DND-41 (cell line): ENCODE data around the gene SHTN1.

Experiments
- ATAC-seq: fragments of 200-7000 bp; cut with Tn5 transposase; 3 replicates; pipeline ENCODE4 v1.9.1; 2021; ENCODE audit warnings: low read depth; ENCODE audit not compliant: insufficient read depth
- DNase-seq: peaks from one replicate; pipeline ENCODE4 v3.0.0-alpha.2; 2020
- H2AFZ ChIP-seq: 2 replicates; pipeline ENCODE4 v1.6.0; 2012; ENCODE audit warnings: low read depth, low read length
- H3K27ac ChIP-seq: 2 replicates; pipeline ENCODE4 v1.5.1; 2012; ENCODE audit warnings: low read length, inconsistent platforms
- H3K27me3 ChIP-seq: fragments of 200-600 bp; sonication (generic); 2 replicates; pipeline ENCODE4 v1.6.0; 2012; ENCODE audit warnings: low read length, mild to moderate bottlenecking, inconsistent platforms; ENCODE audit not compliant: insufficient read depth, poor library complexity
- H3K36me3 ChIP-seq: 2 replicates; pipeline ENCODE4 v1.5.1; 2012; ENCODE audit warnings: low read length, inconsistent platforms; ENCODE audit not compliant: insufficient read depth
- H3K4me1 ChIP-seq: 2 replicates; pipeline ENCODE4 v1.5.1; 2012; ENCODE audit warnings: mild to moderate bottlenecking, low read length; ENCODE audit not compliant: insufficient read depth
- H3K4me2 ChIP-seq: 2 replicates; pipeline ENCODE4 v1.6.0; 2012; ENCODE audit warnings: mild to moderate bottlenecking, moderate library complexity, low read length, inconsistent platforms; ENCODE audit not compliant: insufficient read depth
- H3K4me3 ChIP-seq, 2 experiments: fragments of 200-600 bp in 1 of 2; shearing (Covaris generic) in 1 of 2; 2 replicates each; pipeline ENCODE4 v1.5.1; 2012 to 2016; ENCODE audit warnings: inconsistent platforms in 2 of 2, low read length in 2 of 2, mild to moderate bottlenecking in 2 of 2, low read depth in 1 of 2, moderate library complexity in 1 of 2
- H3K79me2 ChIP-seq: 2 replicates; pipeline ENCODE4 v1.6.0; 2012; ENCODE audit warnings: low read length, inconsistent platforms; ENCODE audit not compliant: insufficient read depth
- H3K9ac ChIP-seq: 2 replicates; pipeline ENCODE4 v1.6.0; 2012; ENCODE audit warnings: low read depth, mild to moderate bottlenecking, inconsistent platforms, low read length, moderate library complexity
- H3K9me3 ChIP-seq: 2 replicates; pipeline ENCODE4 v1.5.1; 2012; ENCODE audit warnings: low read length, moderate library complexity, mild to moderate bottlenecking, inconsistent platforms; ENCODE audit not compliant: insufficient read depth, severe bottlenecking
- H4K20me1 ChIP-seq: 2 replicates; pipeline ENCODE4 v1.6.0; 2012; ENCODE audit warnings: low read length; ENCODE audit not compliant: insufficient read depth
- EZH2 ChIP-seq: IDR thresholded peaks from 3 replicates; pipeline ENCODE4 v1.6.1; 2012; ENCODE audit warnings: borderline replicate concordance, low read depth, mild to moderate bottlenecking, moderate library complexity, low read length, inconsistent platforms; ENCODE audit not compliant: severe bottlenecking
- TF ChIP-seq, protein P1 (sequence below): IDR thresholded peaks from 2 replicates; pipeline ENCODE4 v1.5.1; 2012; ENCODE audit warnings: borderline replicate concordance, low read length, moderate library complexity, mild to moderate bottlenecking; ENCODE audit not compliant: poor library complexity, severe bottlenecking; ENCODE audit errors: extremely low read depth

SHTN1 gene

DNA sequence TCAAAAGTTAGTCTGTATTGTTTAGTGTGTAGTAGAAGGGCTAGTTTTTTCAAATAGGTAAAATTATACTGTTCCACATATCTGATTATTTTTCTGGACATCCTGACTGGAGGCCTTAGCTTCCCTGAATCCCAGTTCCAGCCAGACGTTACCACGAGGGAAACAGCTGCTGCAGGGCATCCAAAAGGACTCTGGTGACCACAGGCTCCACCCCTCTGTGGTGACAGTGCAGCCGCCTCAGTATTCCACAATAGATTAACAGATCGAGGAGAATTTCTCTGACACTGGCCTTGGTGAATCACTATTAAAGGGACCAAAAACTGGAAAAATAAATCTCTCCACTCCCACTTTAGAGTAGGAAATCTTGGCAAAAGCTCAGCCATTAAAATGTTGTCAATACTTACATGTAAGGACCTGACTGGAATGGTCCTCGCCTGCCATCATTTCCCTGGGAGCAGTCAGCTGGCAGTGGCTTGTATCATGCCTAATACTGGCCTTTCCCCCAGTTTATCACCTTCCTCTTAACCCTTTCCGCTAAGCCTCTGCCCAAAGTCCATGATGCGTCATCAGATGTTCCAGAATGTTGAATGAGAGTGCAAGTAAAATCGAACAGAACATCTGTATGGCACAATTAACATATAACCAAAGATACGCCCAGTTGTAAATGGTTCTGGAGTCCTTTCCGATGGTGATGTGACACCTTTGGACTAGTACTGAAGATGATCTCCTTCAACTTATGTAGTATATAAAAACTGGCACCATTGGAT is 124.1 kb downstream of the SHTN1 start:
- H3K9ac ChIP-seq, result no peak overlapping the region
- H3K4me1 ChIP-seq, result no peaks in the 10 kb centered on the region
- TF ChIP-seq, protein P1, sequence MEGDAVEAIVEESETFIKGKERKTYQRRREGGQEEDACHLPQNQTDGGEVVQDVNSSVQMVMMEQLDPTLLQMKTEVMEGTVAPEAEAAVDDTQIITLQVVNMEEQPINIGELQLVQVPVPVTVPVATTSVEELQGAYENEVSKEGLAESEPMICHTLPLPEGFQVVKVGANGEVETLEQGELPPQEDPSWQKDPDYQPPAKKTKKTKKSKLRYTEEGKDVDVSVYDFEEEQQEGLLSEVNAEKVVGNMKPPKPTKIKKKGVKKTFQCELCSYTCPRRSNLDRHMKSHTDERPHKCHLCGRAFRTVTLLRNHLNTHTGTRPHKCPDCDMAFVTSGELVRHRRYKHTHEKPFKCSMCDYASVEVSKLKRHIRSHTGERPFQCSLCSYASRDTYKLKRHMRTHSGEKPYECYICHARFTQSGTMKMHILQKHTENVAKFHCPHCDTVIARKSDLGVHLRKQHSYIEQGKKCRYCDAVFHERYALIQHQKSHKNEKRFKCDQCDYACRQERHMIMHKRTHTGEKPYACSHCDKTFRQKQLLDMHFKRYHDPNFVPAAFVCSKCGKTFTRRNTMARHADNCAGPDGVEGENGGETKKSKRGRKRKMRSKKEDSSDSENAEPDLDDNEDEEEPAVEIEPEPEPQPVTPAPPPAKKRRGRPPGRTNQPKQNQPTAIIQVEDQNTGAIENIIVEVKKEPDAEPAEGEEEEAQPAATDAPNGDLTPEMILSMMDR, result no peak
- TF ChIP-seq EZH2, result no peak
- H3K4me3 ChIP-seq, result no peak overlapping the region
- no peak overlapping the region for H3K27ac ChIP-seq
- H2AFZ ChIP-seq, result no peak overlapping the region
- no peak overlapping the region for H3K4me2 ChIP-seq
- H3K79me2 ChIP-seq, result no peaks in the 10 kb centered on the region
- no peaks in the 10 kb centered on the region for H3K36me3 ChIP-seq
- ATAC-seq (no peak), DNase-seq (no peak)
- H3K9me3 ChIP-seq, result no peaks in the 10 kb centered on the region
- no peaks in the 10 kb centered on the region for H4K20me1 ChIP-seq
- H3K27me3 ChIP-seq, result peaks cover 4% of the 10 kb centered on the region

DNA sequence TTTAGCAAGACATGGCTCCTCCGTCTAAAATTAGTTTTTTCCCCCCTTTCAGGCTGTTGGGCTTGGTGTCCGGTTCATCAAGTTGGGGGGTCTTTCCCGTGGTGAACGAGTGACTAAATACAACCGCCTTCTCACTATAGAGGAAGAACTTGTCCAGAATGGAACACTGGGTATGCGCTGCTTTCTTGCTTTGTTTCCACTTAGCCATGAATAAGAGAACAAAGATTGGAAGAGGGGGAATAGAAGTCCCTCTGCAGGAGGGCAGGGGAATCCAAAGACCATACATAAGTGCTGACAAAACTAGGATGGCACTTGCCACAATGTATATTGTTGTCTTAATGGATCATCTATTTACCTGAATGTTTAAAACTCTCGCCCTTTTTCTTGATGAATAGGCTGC is 125.2 kb downstream of the SHTN1 start:
- Histone ChIP-seq H3K27me3 (peaks cover 4% of the 10 kb centered on the region), H3K36me3 (no peaks in the 10 kb centered on the region), H4K20me1 (no peaks in the 10 kb centered on the region), H3K4me3 (no peak overlapping the region), H3K9ac (no peak overlapping the region), H2AFZ (no peak overlapping the region), H3K27ac (no peak overlapping the region), H3K9me3 (no peaks in the 10 kb centered on the region), H3K4me1 (no peaks in the 10 kb centered on the region), H3K4me2 (no peak overlapping the region), H3K79me2 (no peaks in the 10 kb centered on the region)
- DNase-seq (no peak), ATAC-seq (no peak)
- TF ChIP-seq, protein P1, result no peak
- TF ChIP-seq EZH2, result no peak

DNA sequence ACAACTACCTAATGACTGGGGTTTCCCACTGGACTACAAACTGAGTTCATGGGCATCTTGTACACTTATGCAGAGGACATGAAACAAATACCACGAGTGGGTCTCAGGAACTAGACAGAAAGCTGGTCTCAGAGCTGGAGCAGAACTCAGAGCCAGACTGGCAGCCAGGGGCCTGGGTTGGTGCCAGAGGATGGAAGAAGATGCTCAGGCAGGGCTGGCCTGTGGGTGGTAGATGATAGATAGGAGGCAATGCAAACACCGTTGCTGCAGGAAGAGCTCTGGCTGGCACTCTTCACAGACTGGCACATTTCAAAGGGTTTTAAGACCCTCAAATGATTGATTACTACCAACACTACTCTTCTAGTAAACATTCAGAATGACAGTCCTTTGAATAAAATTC is 126.9 kb downstream of the SHTN1 start:
- TF ChIP-seq EZH2, result no peak
- TF ChIP-seq, protein P1, result no peak
- Histone ChIP-seq H3K79me2 (no peaks in the 10 kb centered on the region), H3K36me3 (no peaks in the 10 kb centered on the region), H4K20me1 (no peaks in the 10 kb centered on the region), H3K4me1 (no peaks in the 10 kb centered on the region), H3K4me3 (no peak overlapping the region), H3K27me3 (no peaks in the 10 kb centered on the region), H3K9ac (no peak overlapping the region), H3K9me3 (no peaks in the 10 kb centered on the region), H2AFZ (no peak overlapping the region), H3K27ac (no peak overlapping the region), H3K4me2 (no peak overlapping the region)
- no peak for DNase-seq
- no peak for ATAC-seq

DNA sequence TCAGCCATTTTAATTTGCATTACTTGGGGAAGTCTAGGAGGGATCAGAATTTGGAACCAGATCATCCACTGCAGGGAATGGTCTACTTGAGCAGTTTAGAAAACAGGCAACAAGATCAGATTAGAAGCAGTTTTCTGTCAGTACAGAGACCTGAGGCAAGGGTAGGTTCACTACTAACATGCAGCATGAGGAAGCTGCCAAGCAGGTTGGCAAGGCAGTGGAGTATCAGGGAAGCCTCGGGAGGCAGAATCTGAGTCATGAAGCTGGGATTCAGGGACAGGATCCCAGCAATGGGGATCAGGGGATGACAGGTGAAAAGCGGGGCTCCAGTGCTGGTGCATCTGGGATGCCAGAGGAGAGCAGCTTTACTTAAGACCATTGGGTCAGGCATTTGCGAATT is 127.6 kb downstream of the SHTN1 start:
- H3K27me3 ChIP-seq, result no peaks in the 10 kb centered on the region
- H2AFZ ChIP-seq, result no peak overlapping the region
- no peak overlapping the region for H3K4me3 ChIP-seq
- ATAC-seq (no peak), DNase-seq (no peak)
- H3K4me2 ChIP-seq, result no peak overlapping the region
- TF ChIP-seq, protein P1, result no peak
- TF ChIP-seq EZH2, result no peak
- H3K79me2 ChIP-seq, result no peaks in the 10 kb centered on the region
- H3K9ac ChIP-seq, result no peak overlapping the region
- H4K20me1 ChIP-seq, result no peaks in the 10 kb centered on the region
- H3K36me3 ChIP-seq, result no peaks in the 10 kb centered on the region
- H3K9me3 ChIP-seq, result no peaks in the 10 kb centered on the region
- no peak overlapping the region for H3K27ac ChIP-seq
- no peaks in the 10 kb centered on the region for H3K4me1 ChIP-seq
